HG03558 (cell line): ENCODE data around the gene RAB1B.

Experiments
- ATAC-seq: cut with Tn5 transposase; IDR thresholded peaks from one replicate; pipeline ENCODE4 v1.9.1; 2021; ENCODE audit warnings: moderate number of reproducible peaks; ENCODE audit not compliant: unreplicated experiment; ENCODE audit errors: extremely low read depth

Gene RAB1B

GRCh38 chr11:66268244-66268951 is at the start of gene RAB1B:
TSS of gene RAB1B (plus strand) at chr11:66268639. CDS start at chr11:66268680, 41 bp downstream.
- peak; percentile 54 for ATAC-seq

GRCh38 chr11:66218846-66219620 is 49.4 kb upstream of the RAB1B start:
- no peak for ATAC-seq

- no peak for ATAC-seq
Measured at GRCh38 chr11:66219846-66220565, 48.4 kb upstream of the RAB1B start.

- no peak for ATAC-seq
Measured at GRCh38 chr11:66220566-66220935, 47.9 kb upstream of the RAB1B start.

GRCh38 chr11:66221012-66221411 is 47.4 kb upstream of the RAB1B start:
- ATAC-seq, result no peak

GRCh38 chr11:66221726-66222236 is 46.7 kb upstream of the RAB1B start:
- ATAC-seq, result no peak

GRCh38 chr11:66222358-66223149 is 45.9 kb upstream of the RAB1B start:
- peak; percentile 70 for ATAC-seq

GRCh38 chr11:66224226-66224855 is 44.1 kb upstream of the RAB1B start:
- no peak for ATAC-seq

- ATAC-seq, result no peak
Measured at GRCh38 chr11:66225066-66225465, 43.4 kb upstream of the RAB1B start.

GRCh38 chr11:66226101-66226500 is 42.3 kb upstream of the RAB1B start:
- no peak for ATAC-seq

GRCh38 chr11:66227700-66228099 is 40.7 kb upstream of the RAB1B start:
- ATAC-seq, result no peak

GRCh38 chr11:66228521-66228920 is 39.9 kb upstream of the RAB1B start:
- no peak for ATAC-seq

- no peak for ATAC-seq
Measured at GRCh38 chr11:66230156-66230555, 38.3 kb upstream of the RAB1B start.

GRCh38 chr11:66230978-66231377 is 37.5 kb upstream of the RAB1B start:
- ATAC-seq, result no peak

GRCh38 chr11:66231561-66231960 is 36.9 kb upstream of the RAB1B start:
- ATAC-seq, result no peak

- ATAC-seq, result no peak
Measured at GRCh38 chr11:66232769-66233168, 35.7 kb upstream of the RAB1B start.

- no peak for ATAC-seq
Measured at GRCh38 chr11:66233301-66233700, 35.1 kb upstream of the RAB1B start.

- ATAC-seq, result no peak
Measured at GRCh38 chr11:66235141-66235540, 33.3 kb upstream of the RAB1B start.

GRCh38 chr11:66237867-66238266 is 30.6 kb upstream of the RAB1B start:
- no peak for ATAC-seq
